ENCODE results near the gene SLF2. TPM values are rescaled to one million over a fixed set of nuclear protein-coding genes. Genes with fewer than 3 reads are reported as not detected.

The SLF2 gene
- total and polyA plus RNA-seq, 2 of the 13 experiments (the other 11 are each of a cell fraction or from before 2014, with no cell fraction given), result 12.2 to 48.1 TPM

DNA sequence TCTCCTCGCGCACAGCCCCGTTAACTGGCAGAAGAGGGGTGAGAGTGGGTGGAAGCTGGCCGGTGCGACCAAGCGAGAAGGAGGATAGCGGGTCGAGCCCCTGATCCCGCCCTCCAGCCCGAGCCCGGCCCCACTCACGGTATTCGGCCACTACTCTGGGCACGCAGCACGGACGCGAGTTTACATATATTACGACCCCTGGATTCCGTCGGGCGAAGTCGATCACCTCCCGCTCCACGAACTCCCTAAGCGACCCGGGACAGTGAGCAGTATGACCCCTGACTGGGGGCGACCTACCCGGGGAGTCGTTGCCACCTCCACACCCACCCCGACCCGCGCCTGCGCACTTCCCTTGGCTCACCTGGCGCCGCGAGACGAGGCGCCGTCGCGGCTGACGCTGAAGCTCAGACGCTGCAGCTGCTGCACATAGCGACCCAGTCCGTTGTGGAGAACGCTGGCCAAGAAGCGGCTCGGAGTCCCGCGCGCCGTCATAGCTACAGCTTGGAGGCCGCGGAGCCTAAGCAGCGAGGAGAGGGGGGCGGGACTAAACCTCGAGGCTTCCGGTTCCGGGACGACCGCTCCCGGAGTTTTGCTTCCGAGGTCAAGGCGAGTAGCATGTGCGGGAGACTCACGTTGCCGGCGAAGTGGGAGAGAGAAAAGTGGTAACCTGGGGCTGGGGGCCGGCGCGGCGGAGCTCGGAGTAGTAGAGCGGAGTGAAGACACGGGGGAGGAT is 74.4 kb downstream of the SLF2 start, which contains the start of the genes MRPL43 and TWNK (continued):
- TF ChIP-seq, protein P1, sequence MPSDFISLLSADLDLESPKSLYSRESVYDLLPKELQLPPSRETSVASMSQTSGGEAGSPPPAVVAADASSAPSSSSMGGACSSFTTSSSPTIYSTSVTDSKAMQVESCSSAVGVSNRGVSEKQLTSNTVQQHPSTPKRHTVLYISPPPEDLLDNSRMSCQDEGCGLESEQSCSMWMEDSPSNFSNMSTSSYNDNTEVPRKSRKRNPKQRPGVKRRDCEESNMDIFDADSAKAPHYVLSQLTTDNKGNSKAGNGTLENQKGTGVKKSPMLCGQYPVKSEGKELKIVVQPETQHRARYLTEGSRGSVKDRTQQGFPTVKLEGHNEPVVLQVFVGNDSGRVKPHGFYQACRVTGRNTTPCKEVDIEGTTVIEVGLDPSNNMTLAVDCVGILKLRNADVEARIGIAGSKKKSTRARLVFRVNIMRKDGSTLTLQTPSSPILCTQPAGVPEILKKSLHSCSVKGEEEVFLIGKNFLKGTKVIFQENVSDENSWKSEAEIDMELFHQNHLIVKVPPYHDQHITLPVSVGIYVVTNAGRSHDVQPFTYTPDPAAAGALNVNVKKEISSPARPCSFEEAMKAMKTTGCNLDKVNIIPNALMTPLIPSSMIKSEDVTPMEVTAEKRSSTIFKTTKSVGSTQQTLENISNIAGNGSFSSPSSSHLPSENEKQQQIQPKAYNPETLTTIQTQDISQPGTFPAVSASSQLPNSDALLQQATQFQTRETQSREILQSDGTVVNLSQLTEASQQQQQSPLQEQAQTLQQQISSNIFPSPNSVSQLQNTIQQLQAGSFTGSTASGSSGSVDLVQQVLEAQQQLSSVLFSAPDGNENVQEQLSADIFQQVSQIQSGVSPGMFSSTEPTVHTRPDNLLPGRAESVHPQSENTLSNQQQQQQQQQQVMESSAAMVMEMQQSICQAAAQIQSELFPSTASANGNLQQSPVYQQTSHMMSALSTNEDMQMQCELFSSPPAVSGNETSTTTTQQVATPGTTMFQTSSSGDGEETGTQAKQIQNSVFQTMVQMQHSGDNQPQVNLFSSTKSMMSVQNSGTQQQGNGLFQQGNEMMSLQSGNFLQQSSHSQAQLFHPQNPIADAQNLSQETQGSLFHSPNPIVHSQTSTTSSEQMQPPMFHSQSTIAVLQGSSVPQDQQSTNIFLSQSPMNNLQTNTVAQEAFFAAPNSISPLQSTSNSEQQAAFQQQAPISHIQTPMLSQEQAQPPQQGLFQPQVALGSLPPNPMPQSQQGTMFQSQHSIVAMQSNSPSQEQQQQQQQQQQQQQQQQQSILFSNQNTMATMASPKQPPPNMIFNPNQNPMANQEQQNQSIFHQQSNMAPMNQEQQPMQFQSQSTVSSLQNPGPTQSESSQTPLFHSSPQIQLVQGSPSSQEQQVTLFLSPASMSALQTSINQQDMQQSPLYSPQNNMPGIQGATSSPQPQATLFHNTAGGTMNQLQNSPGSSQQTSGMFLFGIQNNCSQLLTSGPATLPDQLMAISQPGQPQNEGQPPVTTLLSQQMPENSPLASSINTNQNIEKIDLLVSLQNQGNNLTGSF (CRISPR knock-in tag; IDR thresholded peaks at IDR 0.05), result peak; percentile 14; the same call in 1 of the 2 replicates
- TF ChIP-seq, protein P2, sequence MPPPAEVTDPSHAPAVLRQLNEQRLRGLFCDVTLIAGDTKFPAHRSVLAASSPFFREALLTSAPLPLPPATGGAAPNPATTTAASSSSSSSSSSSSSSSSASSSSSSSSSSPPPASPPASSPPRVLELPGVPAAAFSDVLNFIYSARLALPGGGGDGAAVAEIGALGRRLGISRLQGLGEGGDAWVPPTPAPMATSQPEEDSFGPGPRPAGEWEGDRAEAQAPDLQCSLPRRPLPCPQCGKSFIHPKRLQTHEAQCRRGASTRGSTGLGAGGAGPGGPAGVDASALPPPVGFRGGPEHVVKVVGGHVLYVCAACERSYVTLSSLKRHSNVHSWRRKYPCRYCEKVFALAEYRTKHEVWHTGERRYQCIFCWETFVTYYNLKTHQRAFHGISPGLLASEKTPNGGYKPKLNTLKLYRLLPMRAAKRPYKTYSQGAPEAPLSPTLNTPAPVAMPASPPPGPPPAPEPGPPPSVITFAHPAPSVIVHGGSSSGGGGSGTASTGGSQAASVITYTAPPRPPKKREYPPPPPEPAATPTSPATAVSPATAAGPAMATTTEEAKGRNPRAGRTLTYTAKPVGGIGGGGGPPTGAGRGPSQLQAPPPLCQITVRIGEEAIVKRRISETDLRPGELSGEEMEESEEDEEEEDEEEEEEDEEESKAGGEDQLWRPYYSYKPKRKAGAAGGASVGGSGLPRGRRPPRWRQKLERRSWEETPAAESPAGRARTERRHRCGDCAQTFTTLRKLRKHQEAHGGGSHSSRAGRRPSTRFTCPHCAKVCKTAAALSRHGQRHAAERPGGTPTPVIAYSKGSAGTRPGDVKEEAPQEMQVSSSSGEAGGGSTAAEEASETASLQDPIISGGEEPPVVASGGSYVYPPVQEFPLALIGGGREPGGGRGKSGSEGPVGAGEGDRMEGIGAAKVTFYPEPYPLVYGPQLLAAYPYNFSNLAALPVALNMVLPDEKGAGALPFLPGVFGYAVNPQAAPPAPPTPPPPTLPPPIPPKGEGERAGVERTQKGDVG (CRISPR knock-in tag; IDR thresholded peaks at IDR 0.05; ENCODE audit: borderline replicate concordance), result peak; percentile 51; the same call in 1 of the 2 replicates
- TF ChIP-seq SYNCRIP (IDR thresholded peaks at IDR 0.05; ENCODE audit: insufficient read depth, low read depth, low read length) (no peak), ZNF776 (CRISPR knock-in tag; IDR thresholded peaks at IDR 0.05) (peak; percentile 76; the same call in 1 of the 2 replicates), HNRNPL (IDR thresholded peaks at IDR 0.05; ENCODE audit: low read depth, low read length) (no peak; the same call in 1 of the 2 replicates), IRX3 (CRISPR knock-in tag; IDR thresholded peaks at IDR 0.05; ENCODE audit: borderline replicate concordance, low read depth) (peak; percentile 24; the same call in 1 of the 2 replicates), HOXA7 (CRISPR knock-in tag; IDR thresholded peaks at IDR 0.05) (0 out of 2 replicates have a peak, but pooled peaks have one; percentile 40), MXI1 (IDR thresholded peaks at IDR 0.05; ENCODE audit: borderline replicate concordance, low read depth, low read length) (peak; percentile 98), SP1 (IDR thresholded peaks at IDR 0.05) (no peak), SP1 (CRISPR knock-in tag; IDR thresholded peaks at IDR 0.05) (peak; percentile 57; the same call in 1 of the 2 replicates), GPN1 (CRISPR knock-in tag; IDR thresholded peaks at IDR 0.05; ENCODE audit: borderline replicate concordance) (peak; percentile 15; the same call in 1 of the 2 replicates), ZNF256 (CRISPR knock-in tag; conservative IDR thresholded peaks at IDR 0.05) (0 out of 2 replicates have a peak, but pooled peaks have one; percentile 17), WIZ (CRISPR knock-in tag; IDR thresholded peaks at IDR 0.05) (no peak), NKX3-1 (CRISPR knock-in tag; IDR thresholded peaks at IDR 0.05) (peak; percentile 76; the same call in 1 of the 2 replicates), MYC (CRISPR knock-in tag; IDR thresholded peaks at IDR 0.05; ENCODE audit: borderline replicate concordance) (peak; percentile 96)
- TF ChIP-seq, protein P3, sequence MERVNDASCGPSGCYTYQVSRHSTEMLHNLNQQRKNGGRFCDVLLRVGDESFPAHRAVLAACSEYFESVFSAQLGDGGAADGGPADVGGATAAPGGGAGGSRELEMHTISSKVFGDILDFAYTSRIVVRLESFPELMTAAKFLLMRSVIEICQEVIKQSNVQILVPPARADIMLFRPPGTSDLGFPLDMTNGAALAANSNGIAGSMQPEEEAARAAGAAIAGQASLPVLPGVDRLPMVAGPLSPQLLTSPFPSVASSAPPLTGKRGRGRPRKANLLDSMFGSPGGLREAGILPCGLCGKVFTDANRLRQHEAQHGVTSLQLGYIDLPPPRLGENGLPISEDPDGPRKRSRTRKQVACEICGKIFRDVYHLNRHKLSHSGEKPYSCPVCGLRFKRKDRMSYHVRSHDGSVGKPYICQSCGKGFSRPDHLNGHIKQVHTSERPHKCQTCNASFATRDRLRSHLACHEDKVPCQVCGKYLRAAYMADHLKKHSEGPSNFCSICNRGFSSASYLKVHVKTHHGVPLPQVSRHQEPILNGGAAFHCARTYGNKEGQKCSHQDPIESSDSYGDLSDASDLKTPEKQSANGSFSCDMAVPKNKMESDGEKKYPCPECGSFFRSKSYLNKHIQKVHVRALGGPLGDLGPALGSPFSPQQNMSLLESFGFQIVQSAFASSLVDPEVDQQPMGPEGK (CRISPR knock-in tag; IDR thresholded peaks at IDR 0.05), result peak; percentile 72
- TF ChIP-seq, protein P4, sequence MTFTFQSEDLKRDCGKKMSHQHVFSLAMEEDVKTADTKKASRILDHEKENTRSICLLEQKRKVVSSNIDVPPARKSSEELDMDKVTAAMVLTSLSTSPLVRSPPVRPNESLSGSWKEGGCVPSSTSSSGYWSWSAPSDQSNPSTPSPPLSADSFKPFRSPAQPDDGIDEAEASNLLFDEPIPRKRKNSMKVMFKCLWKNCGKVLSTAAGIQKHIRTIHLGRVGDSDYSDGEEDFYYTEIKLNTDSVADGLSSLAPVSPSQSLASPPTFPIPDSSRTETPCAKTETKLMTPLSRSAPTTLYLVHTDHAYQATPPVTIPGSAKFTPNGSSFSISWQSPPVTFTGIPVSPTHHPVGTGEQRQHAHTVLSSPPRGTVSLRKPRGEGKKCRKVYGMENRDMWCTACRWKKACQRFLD (CRISPR knock-in tag; IDR thresholded peaks at IDR 0.05; ENCODE audit: borderline replicate concordance), result peak; percentile 80

Measured in HepG2 (cell line).